ENCODE measurements around the gene ADH1A. TPM values are rescaled to one million over a fixed set of nuclear protein-coding genes. Genes with fewer than 3 reads are reported as not detected.

ADH1A gene
- total RNA-seq, 1 donor from 2014 or later, result not detected

Other genes with a start within 250 kb of the ADH1A start
- 287 and 473 TPM in 2 replicates for gene ADH5, start 202.2 kb downstream of the ADH1A start, total RNA-seq (ENCODE audit: low replicate concordance)
- gene ADH4, start 146.7 kb downstream of the ADH1A start, total RNA-seq (ENCODE audit: low replicate concordance), result not detected in 2 replicates
- not detected in 2 replicates for gene ADH6, start 71.7 kb downstream of the ADH1A start, total RNA-seq (ENCODE audit: low replicate concordance)
- not detected in 2 replicates for gene ADH1B, start 30.4 kb upstream of the ADH1A start, total RNA-seq (ENCODE audit: low replicate concordance)
- not detected in 2 replicates for gene ADH1C, start 61.8 kb upstream of the ADH1A start, total RNA-seq (ENCODE audit: low replicate concordance)
- not detected in 2 replicates for gene ADH7, start 144.4 kb upstream of the ADH1A start, total RNA-seq (ENCODE audit: low replicate concordance)
- gene C4orf17, start 220.0 kb upstream of the ADH1A start, total RNA-seq (ENCODE audit: low replicate concordance), result not detected in 2 replicates

All from neural progenitor cell (in vitro differentiated cells).